Skeletal muscle satellite cell (primary cell): ENCODE data around the gene SLC7A6. TPM values are rescaled to one million over a fixed set of nuclear protein-coding genes. Genes with fewer than 3 reads are reported as not detected.
A peak's percentile ranks its signal among the peaks of the same experiment; 100 is the strongest.

Source experiments
- H3K27me3 ChIP-seq: 2 replicates; pipeline ENCODE4 v1.7.0; 2013; ENCODE audit warnings: low read length; ENCODE audit not compliant: control insufficient read depth, insufficient read depth
- H3K36me3 ChIP-seq: 2 replicates; pipeline ENCODE4 v1.7.0; 2013; ENCODE audit warnings: mild to moderate bottlenecking, control low read depth, low read length; ENCODE audit not compliant: insufficient read depth
- H3K4me1 ChIP-seq: 2 replicates; pipeline ENCODE4 v1.7.0; 2013; ENCODE audit warnings: low read length; ENCODE audit not compliant: control insufficient read depth, insufficient read depth
- H3K4me2 ChIP-seq: 2 replicates; pipeline ENCODE4 v1.7.0; 2013; ENCODE audit warnings: mild to moderate bottlenecking, low read length
- H3K4me3 ChIP-seq: 2 replicates; pipeline ENCODE4 v1.7.0; 2013; ENCODE audit warnings: low read length
- H3K9ac ChIP-seq: 2 replicates; pipeline ENCODE4 v1.7.0; 2013; ENCODE audit warnings: mild to moderate bottlenecking, low read depth, low read length, moderate library complexity
- H3K9me3 ChIP-seq: replicated peaks from 2 replicates; pipeline ENCODE4 v1.7.0; 2013; ENCODE audit warnings: mild to moderate bottlenecking, control low read depth, low read length
- total RNA-seq: library from RNA; depleted of rRNA; stranded (reverse); fragments of >200 nt; gene quantifications from 2 replicates; pipeline ENCODE4 v1.2.3, GENCODE V29; 2012; rRNA removed

The SLC7A6 gene
- total RNA-seq: 13.1 and 20.8 TPM in 2 replicates

DNA sequence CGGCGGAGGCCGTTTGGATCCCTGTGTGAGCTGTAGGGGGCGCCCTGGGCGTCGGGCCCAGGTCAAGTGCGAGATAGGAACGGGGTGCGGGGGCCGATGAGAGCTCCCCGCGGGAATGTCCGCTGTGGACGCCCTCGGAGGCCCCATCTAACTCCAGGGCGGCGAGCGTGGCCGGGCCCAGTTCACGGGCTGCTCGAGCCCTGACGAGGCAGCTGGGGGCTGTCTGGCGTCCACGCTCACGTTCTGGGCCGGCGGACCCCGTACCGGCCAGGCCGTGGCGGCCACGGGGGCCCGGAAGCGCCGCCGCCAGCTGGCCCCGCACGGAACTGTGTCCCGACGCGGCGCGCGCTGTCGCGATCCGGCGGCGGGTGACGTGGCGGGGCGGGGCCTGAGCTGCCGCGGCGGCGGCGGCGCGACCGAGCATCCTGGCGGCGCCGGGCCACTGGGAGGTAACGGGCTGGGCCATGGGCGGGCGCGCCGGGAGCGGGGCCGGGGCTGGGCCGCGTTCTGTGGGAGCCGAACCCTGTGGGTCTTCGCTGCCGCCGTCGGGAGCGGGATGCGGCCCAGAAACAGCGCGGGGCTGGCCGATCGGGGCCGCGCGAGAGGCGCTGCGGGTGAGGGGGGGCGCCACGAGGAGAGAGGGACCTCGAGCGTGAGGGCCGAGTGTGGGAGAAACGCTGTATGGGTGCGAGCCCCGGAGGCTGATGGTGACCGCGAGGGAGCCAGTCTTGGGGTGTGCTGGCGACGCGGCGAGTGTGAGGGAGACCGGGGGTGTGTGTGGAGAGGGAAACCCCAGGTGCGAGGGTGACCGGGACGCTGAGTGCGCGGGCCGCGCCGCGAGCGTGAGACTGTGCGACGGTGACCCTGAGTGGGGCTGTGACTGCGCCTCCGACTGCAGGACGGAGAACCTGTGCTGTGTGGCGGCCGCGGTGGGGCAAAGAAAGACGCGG, at the start of gene SLC7A6:
TSS of gene SLC7A6 (plus strand) at position 399 of the 950 bp plus-strand sequence. CDS start 10,201 bp downstream, outside the sequence.
- peak within 1 kb of the TSS; percentile 97 for H3K4me2 ChIP-seq
- peaks cover 21% of the 10 kb centered on the region for H3K36me3 ChIP-seq
- no peaks in the 10 kb centered on the region for H3K9me3 ChIP-seq
- H3K27me3 ChIP-seq: no peaks in the 10 kb centered on the region
- peak within 1 kb of the TSS; percentile 100 for H3K9ac ChIP-seq
- peak within 1 kb of the TSS; percentile 100 for H3K4me3 ChIP-seq
- H3K4me1 ChIP-seq: peaks cover 26% of the 10 kb centered on the region

DNA sequence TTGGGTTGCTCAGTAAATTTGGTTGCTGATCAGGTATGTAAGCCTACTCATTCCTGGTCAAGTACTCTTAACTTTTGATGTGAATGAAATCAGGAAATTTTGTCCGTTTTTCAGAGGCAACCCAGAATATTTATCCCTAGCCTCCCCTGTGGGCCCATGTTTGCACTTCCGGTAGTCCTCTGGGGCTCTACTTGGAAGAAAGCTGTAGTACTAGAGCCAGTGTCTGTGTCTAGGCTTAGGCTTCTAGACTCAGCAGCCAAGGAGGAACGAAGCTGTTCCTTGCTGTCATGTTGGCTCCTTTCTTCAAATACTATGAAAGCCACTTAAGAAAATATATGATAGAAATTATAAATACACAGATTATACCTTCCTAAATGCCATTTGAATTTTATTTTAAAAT, 49.6 kb upstream of the SLC7A6 start:
- Histone ChIP-seq H3K36me3 (no peaks in the 10 kb centered on the region), H3K9me3 (no peaks in the 10 kb centered on the region), H3K27me3 (no peaks in the 10 kb centered on the region), H3K4me3 (no peak overlapping the region), H3K9ac (no peak overlapping the region), H3K4me1 (no peaks in the 10 kb centered on the region), H3K4me2 (no peak overlapping the region)

DNA sequence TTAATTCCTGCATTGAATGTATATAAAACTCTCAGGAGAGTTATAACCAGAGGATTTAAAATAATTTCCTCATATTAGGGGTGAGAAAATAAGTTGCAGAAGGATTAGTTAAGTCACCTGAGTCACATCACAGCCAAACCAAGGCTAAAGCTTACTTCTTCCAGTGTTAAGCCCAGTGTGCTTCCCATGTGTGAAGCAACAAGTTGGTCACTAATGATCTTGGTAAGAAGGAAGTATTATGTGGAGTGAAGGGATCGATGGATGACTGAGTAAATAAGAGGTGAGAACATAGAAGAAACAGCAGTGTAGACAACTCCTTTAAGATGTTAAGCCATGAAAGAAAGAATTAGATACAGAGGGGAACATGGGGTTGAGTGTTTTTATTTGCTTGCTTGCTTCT, 49.0 kb upstream of the SLC7A6 start:
- no peaks in the 10 kb centered on the region for H3K27me3 ChIP-seq
- no peaks in the 10 kb centered on the region for H3K36me3 ChIP-seq
- H3K4me1 ChIP-seq: no peaks in the 10 kb centered on the region
- H3K9me3 ChIP-seq: no peaks in the 10 kb centered on the region
- H3K4me2 ChIP-seq: no peak overlapping the region
- no peak overlapping the region for H3K9ac ChIP-seq
- no peak overlapping the region for H3K4me3 ChIP-seq

DNA sequence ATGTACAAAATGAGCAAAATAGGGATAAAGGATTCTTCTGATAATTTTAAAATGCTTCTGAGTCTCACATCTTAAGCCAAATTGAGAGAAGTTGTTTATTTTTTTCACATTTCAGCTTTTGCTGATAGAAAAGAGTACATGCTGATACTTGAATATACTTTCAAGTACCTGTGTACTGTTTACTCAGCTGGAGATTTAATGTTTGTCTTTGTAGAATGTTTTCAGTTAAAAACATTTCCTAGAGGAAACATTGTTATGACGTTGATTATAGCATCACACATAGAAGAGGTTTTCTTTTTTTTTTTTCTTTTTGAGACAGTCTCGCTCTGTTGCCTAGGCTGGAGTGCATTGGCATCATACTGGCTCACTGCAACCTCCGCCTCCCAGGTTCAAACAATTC, 48.1 kb upstream of the SLC7A6 start:
- Histone ChIP-seq H3K4me2 (no peak overlapping the region), H3K9me3 (no peaks in the 10 kb centered on the region), H3K4me1 (no peaks in the 10 kb centered on the region), H3K36me3 (no peaks in the 10 kb centered on the region), H3K4me3 (no peak overlapping the region), H3K27me3 (no peaks in the 10 kb centered on the region), H3K9ac (no peak overlapping the region)

DNA sequence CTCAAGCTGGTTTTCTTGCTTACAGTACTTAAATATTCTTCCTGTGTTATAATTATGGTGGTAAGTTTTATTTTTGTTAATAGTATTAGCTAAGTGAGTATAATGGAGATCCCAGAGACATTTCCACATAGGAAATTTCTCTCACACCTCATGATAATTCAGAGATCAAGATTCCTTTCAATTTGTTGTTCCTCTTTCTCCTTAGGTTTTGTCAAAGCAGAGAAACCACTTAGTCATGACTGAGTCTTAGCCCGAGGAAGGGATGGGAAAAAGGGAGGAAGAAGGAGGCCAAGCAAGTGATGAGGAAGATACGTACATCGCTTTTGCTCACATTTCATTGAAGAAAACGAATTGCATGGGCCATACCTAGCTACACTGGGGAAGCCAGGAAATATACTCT, 46.8 kb upstream of the SLC7A6 start:
- Histone ChIP-seq H3K4me1 (no peaks in the 10 kb centered on the region), H3K27me3 (no peaks in the 10 kb centered on the region), H3K4me2 (no peak overlapping the region), H3K36me3 (no peaks in the 10 kb centered on the region), H3K9ac (no peak overlapping the region), H3K9me3 (no peaks in the 10 kb centered on the region), H3K4me3 (no peak overlapping the region)

DNA sequence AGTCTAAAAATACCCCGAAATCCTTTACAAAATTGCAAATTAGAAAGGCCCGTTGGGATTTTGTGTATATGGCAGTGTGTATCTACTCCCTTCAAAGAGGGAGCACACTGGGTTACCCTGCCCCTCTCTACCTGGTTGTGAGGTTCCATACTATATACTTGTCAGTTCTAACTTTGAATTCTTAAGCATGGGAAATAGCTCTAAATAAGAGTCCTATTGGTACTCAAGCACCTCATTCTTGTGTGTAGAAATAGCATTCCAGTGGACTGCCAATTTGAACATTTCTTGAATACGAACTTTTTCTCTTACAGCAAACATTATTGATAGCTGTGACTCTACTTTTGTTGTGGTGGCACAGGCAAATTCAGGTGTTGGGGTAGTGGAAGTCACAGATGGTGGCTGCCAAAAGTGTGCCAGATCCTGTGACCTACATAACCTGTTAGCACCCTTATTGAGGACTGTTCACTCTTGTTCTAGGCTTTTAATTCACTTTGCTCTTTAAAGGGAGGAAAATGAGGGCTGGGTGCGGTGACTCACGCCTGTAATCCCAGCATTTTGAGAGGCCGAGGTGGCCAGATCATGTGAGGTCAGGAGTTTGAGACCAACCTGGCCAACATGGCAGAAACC, 44.5 kb upstream of the SLC7A6 start:
- Histone ChIP-seq H3K9me3 (no peaks in the 10 kb centered on the region), H3K4me2 (no peak overlapping the region), H3K36me3 (no peaks in the 10 kb centered on the region), H3K27me3 (no peaks in the 10 kb centered on the region), H3K4me3 (no peak overlapping the region), H3K4me1 (no peaks in the 10 kb centered on the region), H3K9ac (no peak overlapping the region)

DNA sequence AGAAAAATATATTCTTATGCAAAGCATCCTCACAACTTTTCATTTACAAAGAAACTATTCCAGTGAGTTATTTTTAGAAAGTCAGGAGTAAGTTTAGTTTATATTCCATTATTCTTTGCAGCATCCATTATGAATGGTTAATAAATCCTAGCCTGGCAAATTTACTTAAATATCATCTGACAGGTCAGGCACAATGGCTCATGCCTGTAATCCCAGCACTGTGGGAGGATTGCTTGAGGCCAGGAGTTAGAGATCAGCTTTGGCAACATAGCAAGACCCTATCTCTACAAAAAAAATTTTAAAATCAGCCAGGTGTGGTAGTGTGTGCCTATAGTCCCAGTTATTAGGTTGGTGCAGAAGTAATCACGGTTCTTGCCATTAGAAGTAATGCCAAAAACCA, 41.3 kb upstream of the SLC7A6 start:
- Histone ChIP-seq H3K27me3 (no peaks in the 10 kb centered on the region), H3K4me2 (no peak overlapping the region), H3K9ac (no peak overlapping the region), H3K4me1 (peaks cover 12% of the 10 kb centered on the region), H3K9me3 (no peaks in the 10 kb centered on the region), H3K36me3 (no peaks in the 10 kb centered on the region), H3K4me3 (no peak overlapping the region)

DNA sequence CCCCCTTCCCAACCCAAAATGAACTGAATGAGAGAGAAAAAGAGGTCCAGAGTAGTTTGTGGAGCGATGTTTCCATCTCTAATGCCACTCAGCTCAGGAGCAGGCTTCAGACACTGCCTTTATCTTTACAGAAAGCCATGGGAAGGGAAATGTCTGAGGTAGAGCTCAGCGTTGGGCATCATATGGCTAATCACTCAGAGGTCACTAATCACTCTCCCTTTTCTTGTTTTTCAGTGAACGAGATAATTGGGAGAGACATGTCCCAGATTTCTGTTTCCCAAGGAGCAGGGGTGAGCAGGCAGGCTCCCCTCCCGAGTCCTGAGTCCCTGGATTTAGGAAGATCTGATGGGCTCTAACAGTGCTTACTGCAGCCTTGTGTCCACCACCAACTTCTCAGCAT, 38.2 kb upstream of the SLC7A6 start:
- Histone ChIP-seq H3K36me3 (no peaks in the 10 kb centered on the region), H3K9ac (no peak overlapping the region), H3K27me3 (no peaks in the 10 kb centered on the region)

DNA sequence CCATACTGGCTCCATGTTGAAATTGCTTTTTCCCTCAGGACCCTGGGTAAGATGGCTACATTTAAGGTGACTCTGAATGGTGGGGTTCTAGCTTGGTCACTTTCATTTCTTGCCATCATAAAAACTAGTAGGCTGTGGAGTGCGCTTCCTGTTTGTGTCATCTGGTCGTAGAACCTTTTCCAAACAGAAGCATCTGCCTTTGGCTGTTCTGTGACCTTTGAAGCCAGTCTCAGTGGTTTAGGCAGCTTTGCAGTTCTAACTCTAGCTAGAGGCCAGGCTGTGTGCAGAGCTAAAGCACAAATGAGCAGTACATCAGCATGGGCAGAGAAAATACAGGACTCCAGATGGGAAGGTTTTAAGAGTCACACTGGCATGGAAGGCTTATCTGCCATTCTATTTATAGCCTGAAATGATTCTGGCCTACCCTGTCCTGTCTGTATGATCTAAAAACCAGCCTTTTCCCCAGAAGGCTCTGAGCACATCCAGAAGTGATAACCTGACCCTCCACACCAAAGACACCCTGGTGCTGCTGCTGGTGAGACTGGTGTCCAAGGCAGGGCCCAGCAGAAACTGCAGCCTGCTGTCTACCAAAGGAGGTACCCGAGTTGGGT, 37.0 kb upstream of the SLC7A6 start:
- Histone ChIP-seq H3K9me3 (no peaks in the 10 kb centered on the region), H3K4me2 (no peak overlapping the region), H3K27me3 (no peaks in the 10 kb centered on the region), H3K4me1 (peaks cover 24% of the 10 kb centered on the region), H3K9ac (no peak overlapping the region), H3K4me3 (no peak overlapping the region), H3K36me3 (no peaks in the 10 kb centered on the region)

More for the DNA sequence above, 38.2 kb upstream of the SLC7A6 start:
- Histone ChIP-seq H3K4me1 (peaks cover 24% of the 10 kb centered on the region), H3K9me3 (no peaks in the 10 kb centered on the region), H3K4me2 (no peak overlapping the region), H3K4me3 (no peak overlapping the region)

DNA sequence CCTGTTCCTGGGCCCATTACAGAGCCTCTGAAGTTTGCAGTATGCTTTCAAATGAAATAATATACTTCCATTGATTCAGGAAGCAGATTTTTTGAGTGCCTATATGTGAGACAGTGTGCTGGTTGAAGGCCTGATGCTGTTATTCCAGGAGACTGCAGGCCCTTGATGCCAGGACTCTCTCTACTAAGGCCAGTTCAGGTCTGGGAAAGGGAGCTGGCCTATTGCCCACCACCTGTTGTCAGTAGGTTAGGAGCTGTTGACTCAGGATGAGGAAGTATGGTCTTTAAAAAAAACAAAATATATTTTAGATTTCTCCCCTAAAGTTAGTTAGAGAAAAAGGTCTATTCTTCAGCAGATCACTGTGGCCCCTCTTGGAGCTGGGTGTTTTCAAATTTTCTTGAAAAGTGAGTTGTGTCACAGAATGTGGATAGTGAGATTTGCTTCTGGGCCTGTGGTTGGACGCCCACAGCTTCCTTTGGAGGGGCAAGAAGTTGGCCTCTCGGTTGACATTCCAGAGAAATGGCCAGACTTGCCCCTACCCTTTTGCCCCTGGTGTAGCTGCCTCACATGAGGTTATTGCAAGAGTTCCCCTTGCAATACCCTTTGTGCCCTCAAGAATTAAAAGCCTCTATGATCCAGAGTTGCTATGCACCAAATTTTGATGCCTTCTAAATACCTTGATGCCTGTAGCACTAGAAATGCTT, 36.3 kb upstream of the SLC7A6 start:
- Histone ChIP-seq H3K4me3 (no peak overlapping the region), H3K9ac (peak overlapping the region; percentile 6), H3K9me3 (no peaks in the 10 kb centered on the region), H3K4me1 (peaks cover 24% of the 10 kb centered on the region), H3K4me2 (no peak overlapping the region), H3K36me3 (no peaks in the 10 kb centered on the region), H3K27me3 (no peaks in the 10 kb centered on the region)

DNA sequence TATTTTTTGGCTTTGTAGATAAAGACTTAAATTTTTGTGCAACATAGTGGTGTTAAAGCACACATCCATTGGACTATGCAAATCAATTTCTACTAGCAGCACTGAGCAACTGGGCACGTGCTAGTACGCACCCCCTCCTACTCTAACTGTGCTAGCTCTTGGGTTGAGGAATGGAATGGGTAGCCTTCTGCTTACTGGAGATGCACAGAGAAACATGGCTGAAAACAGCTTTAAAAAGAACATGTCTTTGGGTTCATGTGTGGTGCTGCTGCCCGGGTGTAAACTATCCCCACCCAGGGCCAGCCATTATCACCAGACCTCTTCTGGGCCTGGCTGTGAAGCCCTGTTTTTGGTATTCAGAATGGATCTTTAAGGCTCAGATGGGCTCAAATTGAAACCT, 35.7 kb upstream of the SLC7A6 start:
- no peak overlapping the region for H3K9ac ChIP-seq
- H3K27me3 ChIP-seq: no peaks in the 10 kb centered on the region
- no peaks in the 10 kb centered on the region for H3K36me3 ChIP-seq
- no peak overlapping the region for H3K4me3 ChIP-seq
- no peak overlapping the region for H3K4me2 ChIP-seq
- H3K9me3 ChIP-seq: no peaks in the 10 kb centered on the region
- peaks cover 24% of the 10 kb centered on the region for H3K4me1 ChIP-seq
